ENCODE measurements around the gene SLC12A5.
A peak's percentile ranks its signal among the peaks of the same experiment; 100 is the strongest.

The SLC12A5 gene

DNA sequence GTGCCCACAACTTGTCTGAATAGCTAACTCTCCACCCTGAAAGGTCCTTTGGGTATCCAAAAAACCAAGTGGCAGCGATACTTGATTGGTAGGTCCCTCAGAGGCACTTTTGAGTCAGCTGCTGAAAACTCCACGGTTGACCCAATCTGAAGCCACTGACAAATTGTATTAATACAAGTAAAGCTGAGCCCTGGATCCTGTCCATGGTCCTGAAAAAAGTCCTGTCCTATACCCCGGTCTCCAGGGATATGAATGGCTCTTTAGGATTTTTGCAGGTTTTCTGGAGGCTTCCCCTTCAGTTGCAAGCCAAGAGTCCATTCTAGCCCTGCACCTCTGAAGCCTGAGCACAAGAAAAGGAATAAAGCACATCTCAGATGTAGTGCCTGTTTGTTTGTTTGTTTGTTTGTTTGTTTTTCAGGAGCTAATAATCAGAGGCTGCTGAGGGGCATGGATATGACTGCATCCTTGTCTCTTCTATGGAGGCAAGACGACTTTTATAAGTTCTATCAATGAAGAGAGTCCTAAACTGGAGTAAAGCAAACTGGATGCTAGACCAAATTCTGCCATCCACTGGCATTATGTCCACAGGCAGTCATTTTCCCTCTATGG lies 1.7 kb upstream of the SLC12A5 start:
- DNase-seq (ENCODE audit: low spot score) = peak; percentile 73

DNA sequence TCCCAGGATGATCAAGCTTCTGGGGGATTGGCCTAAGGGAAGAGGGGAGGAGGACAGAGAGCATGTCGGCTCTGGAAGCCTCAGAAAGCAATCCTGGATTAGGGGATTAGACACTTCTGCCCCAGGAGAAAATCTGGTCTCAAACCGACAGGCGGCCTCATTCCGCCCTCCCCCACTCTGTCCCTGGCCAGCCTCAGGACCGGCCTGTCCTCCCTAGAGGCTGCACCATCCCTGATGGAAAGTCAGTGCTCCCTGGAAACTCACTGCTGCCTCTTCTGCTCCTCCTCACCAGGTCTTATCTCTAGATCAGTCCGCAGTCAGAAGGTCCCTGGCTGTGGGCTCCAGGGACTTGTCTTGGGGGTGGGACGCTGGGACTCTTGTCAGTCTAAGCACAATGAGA lies 905 bp upstream of the SLC12A5 start:
- no peak for DNase-seq (ENCODE audit: low spot score)

- DNase-seq (ENCODE audit: low spot score) = no peak
Observed at GRCh38 chr20:46030284-46031013, 1.4 kb downstream of the SLC12A5 start.

- DNase-seq (ENCODE audit: low spot score) = no peak
Observed at GRCh38 chr20:46031014-46031569, 2.1 kb downstream of the SLC12A5 start.

DNA sequence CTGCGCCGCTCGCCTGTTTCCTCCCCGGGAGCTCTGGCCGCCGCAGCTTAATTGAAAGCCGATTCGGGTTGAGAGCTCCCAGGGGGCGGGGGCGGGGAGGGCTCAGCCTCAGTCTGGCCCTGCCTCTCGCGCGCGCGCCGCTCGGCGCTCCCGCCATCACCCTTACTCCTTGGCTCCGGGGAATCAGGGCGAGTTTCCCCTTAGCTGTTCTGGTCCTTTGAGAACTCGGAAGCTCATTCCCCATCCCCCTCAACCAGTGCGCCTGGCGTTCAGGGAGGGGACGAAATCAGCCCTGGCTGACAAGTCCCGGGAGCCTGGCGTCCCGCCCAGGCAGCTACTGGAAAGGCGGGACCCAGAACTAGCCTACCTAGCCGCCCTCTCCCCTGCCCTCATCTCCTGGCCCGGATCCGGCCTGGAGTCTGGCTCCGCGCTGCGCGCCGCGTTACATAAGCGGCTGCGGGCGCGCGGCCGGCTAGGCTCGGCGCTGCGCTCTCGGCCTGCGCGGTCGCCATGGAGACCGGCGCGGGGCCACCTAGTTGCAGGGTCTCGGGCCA lies 2.8 kb downstream of the SLC12A5 start:
- no peak for DNase-seq (ENCODE audit: low spot score)

DNA sequence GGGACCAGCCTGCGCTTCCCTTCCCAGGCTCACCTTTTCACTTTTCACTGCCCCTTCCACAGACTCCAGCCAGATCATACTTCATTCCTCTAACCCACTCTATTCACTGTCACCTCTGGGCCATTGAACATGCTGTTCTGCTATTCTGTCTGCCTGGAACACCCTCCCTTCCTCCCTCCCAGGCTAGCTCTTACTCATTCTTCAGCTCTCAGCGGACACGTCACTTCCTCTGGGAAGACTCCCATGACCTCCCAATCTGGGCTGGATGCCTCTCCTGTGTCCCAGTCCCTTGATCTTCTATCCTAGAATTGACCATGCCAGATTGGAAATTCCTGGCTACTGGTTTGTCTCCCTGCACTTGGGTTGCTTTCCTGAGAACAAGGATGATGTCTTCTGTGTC lies 5.0 kb downstream of the SLC12A5 start:
- no peak for DNase-seq (ENCODE audit: low spot score)

- no peak for DNase-seq (ENCODE audit: low spot score)
Observed at GRCh38 chr20:46035253-46035652, 6.2 kb downstream of the SLC12A5 start.

DNA sequence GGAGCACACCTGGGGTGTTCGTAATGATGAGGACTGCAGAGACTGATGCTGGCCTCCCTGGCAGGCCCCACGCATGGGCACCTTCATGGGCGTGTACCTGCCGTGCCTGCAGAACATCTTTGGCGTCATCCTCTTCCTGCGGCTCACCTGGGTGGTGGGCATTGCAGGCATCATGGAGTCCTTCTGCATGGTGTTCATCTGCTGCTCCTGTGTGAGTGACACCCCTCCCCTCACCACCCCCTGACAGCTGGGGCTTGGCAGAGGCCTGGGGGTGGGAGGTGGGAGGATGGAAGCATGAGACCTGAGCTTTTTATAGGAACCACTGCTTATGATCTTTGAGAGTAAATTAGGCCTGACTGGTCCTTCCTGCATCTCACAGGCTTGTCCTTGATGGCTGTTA lies 6.7 kb downstream of the SLC12A5 start:
- DNase-seq (ENCODE audit: low spot score) = no peak

DNA sequence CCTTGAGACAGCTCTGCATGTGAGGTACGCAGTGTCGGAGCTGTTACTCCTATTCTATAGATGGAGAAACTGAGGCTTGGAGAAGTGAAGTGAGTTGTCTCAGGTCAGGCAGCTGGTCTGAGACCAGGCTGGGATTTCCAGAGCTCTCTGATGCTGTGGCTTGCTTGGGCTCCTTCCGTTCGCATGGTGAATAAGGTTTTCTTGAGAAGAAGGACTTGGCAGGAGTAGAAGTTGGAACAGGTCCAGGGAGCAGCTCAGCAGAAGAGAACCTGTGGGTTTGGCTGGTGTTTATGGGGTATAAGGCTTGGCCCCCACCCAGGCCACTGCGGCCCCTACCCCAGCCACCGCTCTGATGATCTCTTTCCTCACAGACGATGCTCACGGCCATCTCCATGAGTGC lies 7.4 kb downstream of the SLC12A5 start:
- no peak for DNase-seq (ENCODE audit: low spot score)

- no peak for DNase-seq (ENCODE audit: low spot score)
Observed at GRCh38 chr20:46037036-46037435, 8.0 kb downstream of the SLC12A5 start.

DNA sequence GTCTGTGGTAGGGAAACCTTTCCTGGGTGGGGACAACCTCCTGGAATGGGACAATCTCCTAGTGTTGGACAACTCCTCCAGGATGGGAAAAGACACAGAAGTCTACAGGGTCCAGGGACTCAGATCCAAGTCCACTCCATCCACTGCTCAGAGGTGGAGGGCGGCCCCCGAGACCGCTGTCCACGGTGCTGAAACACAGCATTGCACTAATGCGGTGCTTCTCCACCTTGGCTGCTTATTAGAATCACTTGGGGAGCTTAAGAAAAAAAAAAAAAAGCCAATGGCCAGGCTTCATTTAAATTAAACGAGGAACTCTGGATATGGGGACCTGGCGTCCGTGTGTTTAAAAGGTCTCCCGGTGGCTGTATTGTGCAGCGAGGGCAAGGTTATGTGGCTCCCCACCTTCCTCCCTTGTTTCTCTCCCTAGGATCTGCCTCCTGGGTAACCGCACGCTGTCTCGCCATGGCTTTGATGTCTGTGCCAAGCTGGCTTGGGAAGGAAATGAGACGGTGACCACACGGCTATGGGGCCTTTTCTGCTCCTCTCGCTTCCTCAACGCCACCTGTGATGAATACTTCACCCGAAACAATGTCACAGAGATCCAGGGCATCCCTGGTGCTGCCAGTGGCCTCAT lies 12.0 kb downstream of the SLC12A5 start:
- peak; percentile 53 for DNase-seq (ENCODE audit: low spot score)

- DNase-seq (ENCODE audit: low spot score) = no peak
Observed at GRCh38 chr20:46043556-46043955, 14.5 kb downstream of the SLC12A5 start.

DNA sequence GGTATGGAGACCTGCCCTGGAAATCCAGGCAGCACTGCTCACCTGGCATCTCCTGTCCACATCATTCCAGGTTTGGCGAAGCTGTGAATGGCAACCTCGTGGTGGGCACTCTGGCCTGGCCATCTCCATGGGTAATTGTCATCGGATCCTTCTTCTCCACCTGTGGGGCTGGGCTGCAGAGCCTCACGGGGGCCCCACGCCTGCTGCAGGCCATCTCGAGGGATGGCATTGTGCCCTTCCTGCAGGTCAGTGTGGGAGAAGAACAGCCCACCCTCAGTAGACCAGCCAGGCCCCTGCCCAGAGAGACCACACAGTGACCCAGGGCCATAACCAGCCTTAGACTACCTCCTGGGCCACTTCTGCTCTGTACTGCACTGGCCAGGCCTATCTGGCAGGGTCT lies 15.9 kb downstream of the SLC12A5 start:
- no peak for DNase-seq (ENCODE audit: low spot score)

- DNase-seq (ENCODE audit: low spot score) = no peak
Observed at GRCh38 chr20:46046588-46047310, 17.7 kb downstream of the SLC12A5 start.

- no peak for DNase-seq (ENCODE audit: low spot score)
Observed at GRCh38 chr20:46047821-46048220, 18.8 kb downstream of the SLC12A5 start.

GRCh38 chr20:46049190-46049589 lies 20.2 kb downstream of the SLC12A5 start:
- no peak for DNase-seq (ENCODE audit: low spot score)

- no peak for DNase-seq (ENCODE audit: low spot score)
Observed at GRCh38 chr20:46049815-46050214, 20.8 kb downstream of the SLC12A5 start.

GRCh38 chr20:46050444-46050843 lies 21.4 kb downstream of the SLC12A5 start:
- no peak for DNase-seq (ENCODE audit: low spot score)

DNA sequence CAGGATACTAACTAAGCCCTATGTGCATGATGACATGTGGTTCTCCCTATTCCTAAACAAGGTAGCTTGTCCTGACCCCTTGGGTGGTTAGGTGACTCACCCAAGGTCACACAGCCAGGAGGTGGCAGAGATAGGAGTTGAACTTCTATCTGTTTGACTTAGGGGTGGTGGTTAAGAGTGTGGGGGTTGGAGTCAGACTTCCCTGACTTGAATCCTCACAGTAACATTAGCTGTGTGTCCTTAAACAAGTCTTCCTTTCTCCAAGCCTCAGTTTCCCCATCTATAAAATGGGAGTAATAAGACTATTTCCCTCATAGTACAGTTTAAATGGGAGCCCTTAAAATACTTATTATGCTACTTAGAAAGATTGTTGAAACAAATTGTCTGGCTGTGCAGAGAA lies 21.9 kb downstream of the SLC12A5 start:
- DNase-seq (ENCODE audit: low spot score) = no peak

DNA sequence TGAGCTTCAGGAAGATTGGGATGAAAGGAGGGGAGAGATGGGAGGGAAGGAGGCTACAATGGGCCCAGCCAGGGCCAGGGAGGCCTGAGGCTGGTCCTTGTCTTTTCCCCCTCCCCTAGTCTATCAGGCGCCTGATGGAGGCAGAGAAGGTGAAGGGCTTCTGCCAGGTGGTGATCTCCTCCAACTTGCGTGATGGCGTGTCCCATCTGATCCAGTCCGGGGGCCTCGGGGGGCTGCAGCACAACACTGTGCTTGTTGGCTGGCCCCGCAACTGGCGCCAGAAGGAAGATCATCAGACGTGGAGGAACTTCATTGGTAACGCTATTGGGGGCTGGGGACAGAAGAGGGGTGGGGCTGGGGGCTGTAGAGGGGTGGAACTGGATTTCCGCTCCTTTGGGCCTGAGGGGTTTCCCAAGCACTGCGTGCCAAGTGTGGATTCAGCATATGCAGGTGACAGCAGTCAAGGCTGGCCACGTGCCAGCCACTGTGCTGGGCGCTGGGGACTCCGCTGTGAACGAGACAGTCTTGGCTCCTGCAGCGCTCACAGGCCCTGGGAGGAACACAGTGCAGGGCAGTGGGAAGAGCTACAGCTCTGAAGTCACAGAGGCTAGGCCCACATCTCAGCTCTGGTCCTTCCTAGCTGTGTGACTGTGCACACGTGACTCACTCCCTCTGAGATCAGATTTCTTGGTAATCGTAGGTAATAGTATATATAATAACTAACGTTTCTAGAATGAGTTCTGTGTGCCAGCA lies 22.7 kb downstream of the SLC12A5 start:
- no peak for DNase-seq (ENCODE audit: low spot score)

- DNase-seq (ENCODE audit: low spot score) = no peak
Observed at GRCh38 chr20:46053416-46053815, 24.4 kb downstream of the SLC12A5 start.

Data from AG08395 (cell line).